UCSD-AML1 (cell line): ENCODE results near the gene CHMP4A.
"Not testable (repeated sequence)": the region's sequence is repeated elsewhere in the genome, so short reads cannot be mapped to it uniquely, and the experiment has no call there.

Experiments
- DNase-seq: peaks from one replicate; lab custom pipeline; 2025; ENCODE audit not compliant: unreplicated experiment; lab: John Stamatoyannopoulos, UW

CHMP4A gene

DNA sequence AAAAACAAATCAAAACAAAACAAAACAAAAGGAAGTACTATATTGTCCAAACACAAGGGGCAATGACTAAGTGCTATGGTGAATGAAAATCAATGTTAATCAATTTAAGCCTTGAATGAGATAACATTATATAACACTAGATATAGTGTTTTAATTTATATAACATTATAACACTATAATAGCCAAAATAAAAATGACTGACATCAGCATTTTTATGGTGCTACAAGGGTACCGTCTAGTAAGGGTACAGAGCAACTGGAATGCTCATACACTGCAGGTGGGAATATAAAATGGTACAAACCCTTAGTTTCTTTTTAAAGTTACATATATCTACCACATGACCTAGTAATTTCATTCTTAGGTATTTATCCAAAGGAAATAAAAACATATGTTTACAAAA lies 13.2 kb upstream of the CHMP4A start:
- no peak for DNase-seq

DNA sequence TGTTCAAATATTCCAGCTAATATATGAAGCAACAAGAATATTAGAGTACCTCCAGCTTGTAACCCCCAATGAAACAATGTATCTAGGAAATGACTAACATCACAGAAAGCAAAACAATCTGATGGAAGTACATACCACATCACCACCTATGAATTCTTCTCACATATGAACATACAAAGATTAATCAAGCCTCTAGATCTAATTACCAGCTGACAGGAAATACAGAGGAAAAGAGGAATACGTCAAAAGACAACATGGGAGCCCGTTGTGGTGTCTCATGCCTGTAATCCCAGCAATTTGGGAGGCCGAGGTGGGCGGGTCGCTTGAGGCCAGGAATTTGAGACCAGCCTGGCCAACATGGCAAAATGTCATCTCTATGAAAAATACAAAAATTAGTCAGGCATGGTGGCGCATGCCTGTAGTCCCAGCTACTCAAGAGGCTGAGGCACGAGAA lies 11.4 kb upstream of the CHMP4A start:
- no peak for DNase-seq

DNA sequence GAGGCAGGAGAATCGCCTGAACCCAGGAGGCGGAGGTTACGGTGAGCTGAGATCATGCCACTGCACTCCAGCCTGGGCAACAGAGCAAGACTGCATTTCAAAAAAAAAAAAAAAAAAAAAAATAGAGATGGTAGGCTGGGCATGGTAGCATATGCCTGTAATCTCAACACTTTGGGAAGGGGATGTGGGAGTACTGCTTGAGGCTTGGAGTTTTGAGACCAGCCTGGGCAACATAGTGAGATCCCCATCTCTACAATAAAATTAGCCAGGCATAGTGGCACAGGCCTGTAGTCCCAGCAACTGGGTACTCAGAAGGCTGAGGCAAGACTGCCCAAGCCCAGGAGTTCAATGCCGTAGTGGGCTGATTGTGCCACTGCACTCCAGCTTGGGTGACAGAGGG lies 9.7 kb upstream of the CHMP4A start:
- DNase-seq: not testable (repeated sequence)

DNA sequence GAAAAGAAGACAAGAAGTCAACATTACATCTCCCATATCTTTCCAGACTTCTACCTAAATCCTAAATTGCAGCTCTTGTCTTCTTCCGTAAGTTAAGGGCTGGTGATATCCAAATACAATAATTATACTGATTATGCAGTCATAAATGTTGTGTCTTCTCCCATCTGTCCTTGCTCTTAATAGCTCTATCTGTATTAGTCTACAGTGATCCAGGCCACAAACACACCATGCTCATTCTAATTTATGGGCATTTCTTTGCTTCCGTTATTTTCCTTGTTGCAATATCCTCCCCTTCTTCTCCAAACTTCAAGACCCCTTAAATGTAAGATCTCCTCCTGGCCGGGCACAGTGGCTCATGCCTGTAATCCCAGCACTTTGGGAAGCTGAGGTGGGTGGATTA lies 6.2 kb upstream of the CHMP4A start:
- no peak for DNase-seq

DNA sequence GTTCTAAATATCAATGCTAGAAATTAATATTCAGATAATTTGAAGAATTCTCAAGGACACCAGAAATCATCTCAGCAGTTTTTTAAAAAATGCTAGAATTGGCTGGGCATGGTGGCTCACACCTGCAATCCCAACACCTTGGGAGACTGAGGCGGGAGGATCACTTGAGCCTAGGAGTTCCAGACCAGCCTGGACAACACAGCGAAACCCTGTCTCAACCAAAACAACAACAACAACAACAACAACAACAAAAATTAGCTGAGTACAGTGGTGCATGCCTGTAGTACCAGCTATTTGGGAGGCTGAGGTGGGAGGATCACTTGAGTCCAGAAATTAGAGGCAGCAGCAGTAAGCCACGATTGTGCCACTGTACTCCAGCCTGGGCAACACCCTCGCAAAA lies 5.8 kb upstream of the CHMP4A start:
- DNase-seq: no peak

DNA sequence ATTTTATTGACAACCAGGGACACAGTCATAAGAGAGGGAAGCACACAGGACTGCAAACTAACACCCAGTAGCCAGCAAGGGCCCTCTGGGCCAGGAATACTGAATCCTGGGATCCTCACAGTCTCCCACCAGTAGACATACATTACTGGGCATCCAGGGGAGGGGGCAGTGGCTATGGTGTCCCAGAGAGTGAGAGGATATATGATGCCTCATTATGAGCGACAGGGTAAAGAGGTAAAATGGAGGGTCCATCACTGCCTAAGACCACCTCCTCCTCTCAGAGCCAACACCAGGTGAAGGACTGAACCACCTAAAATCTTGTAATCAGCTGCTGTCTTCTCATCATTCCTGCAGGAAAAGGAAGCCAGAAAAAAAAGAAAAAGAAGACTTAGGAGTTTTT lies 3.6 kb upstream of the CHMP4A start:
- not testable (repeated sequence) for DNase-seq

DNA sequence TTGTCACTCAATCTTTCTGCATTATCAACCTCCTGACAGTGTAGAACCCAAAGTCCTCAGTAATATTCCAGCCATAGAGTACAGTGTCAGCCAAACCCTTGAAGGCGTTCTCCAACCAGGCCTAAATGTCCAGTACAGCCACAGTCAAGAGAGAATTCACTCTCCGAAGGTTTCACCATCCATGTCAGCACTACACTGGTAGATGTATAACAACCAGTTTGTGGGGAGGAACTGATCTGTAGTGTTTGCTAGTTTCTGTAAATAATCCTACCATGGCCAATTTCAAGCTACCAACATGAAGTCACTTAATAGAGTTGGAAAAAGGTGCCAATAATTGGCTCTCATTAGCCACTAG lies 3.0 kb upstream of the CHMP4A start:
- no peak for DNase-seq

DNA sequence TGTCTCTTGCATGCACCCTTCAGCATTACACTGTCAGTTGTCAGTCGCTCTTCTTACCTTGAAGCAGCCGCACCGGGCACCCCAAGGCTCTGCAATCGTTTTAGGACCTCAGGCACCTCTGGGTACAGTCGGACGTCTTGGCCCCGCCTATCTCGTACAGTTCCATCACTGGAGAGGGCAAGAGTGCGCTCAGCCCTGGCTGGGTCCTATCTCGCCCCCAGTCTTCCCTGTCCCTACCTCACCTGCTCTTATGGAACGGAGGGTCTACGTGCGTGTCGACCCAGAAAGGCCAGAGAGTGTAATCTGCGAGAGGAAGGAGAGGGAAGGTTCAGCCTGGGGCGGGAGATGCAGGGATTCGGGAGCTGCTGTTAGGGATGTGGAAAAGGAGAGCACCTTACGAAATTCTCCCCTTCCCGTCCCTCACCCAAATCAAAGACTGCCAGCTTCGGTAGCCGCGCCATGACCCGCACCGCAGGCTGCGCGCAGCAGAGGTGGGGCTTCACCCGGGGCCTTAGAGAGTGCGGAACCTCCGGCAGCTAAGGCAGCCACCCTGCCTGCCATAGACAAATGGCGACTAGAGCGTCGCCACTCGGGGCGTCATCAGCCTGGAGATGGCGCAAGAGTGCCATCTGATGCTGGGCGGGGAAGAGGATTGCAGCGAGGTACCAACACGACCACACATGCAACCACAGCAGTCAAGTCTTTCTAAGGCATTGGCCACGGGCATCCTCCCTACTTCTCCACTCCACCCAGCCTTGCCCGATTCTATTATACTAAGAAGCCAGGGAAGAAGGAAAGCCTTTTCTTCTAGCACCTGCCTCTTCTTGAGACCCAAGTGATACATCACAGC lies 2.4 kb upstream of the CHMP4A start, which contains the start of gene MDP1:
Gene MDP1 (minus strand): TSS at position 572 of the 850 bp plus-strand sequence. CDS start 111 bp downstream, at position 461.
- peak; percentile 89 for DNase-seq

DNA sequence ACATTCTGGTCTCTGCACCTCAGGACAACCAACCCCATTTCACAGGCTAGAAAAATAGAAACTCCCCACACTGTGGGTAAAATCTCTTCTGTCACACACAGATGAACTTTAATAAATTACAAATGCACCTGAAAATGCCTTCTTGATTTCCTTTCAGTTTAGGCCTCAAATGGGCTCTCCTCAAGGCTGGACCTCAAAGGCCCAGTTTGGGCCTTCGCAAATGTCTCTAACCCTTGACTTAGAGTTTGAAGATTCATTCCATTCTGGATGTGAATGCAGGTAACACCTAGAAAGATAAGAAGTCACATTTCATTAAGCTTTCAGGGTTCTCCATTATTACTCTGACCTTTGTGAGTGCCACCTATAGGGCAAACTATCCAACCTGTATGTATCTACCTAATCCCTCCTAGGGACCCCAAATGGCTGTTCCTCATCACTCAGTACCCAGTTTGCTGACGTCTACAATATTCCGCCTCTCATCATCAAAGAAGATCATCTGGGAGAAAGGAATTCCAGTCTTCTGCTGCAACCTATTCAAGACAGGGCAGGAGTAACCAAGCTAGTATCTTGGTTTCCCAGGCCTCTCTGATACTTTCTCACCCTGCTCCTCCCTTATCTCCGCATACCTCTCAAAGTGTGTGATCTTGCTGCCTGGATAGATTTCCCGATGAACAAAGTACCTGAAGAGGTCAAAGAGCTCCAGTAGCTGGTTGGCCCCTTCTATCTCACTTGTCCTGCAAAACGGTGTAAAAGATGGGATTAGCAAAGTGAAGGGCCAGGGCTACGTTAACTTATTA lies 776 bp upstream of the CHMP4A start:
- DNase-seq: no peak

DNA sequence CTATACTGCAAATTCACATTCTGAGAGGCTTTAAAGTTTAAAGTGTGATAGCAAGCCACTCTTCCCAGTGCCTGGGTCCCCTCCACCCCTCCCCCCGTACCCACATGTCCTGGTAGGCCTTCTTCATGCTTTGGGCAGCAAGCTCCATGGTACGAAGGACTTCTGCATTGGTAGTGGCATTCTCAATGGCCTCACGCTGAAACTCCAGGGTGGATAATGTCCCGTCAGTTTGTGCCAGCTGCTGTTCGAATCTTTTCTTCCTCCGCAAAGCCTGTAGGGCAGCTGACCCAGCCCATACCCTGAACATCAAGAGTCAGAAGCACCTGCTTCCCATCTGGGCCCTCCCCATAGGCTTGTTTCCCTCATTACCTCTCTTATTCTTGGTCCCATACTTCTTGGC lies 2.0 kb downstream of the CHMP4A start:
- no peak for DNase-seq

DNA sequence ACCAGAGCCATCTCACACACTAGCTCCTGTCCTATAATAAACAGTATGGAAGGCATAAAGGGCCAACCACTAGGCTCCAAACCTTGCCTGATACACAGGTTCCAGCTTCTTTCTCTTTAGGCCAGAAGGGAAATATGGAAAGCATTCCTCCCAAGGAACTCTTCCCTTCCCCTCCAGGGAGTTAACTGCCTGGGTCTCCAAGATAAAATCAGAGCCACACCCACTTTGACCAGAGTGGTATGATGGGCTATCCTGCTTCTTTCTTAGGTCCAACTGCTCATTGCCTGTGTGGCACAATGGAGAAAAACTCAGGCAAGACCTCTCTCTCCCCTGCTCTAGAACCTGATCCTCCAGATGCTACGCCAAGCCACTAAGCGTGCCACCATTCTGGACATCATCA lies 5.7 kb downstream of the CHMP4A start:
- no peak for DNase-seq

DNA sequence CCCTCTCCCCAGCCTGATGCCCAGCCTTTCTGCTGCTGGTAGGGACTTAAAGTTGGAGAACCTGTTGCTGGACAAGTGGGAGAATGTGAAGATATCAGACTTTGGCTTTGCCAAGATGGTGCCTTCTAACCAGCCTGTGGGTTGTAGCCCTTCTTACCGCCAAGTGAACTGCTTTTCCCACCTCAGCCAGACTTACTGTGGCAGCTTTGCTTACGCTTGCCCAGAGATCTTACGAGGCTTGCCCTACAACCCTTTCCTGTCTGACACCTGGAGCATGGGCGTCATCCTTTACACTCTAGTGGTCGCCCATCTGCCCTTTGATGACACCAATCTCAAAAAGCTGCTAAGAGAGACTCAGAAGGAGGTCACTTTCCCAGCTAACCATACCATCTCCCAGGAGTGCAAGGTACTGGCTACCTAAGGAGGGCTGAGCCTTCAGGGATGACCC lies 6.2 kb downstream of the CHMP4A start:
- DNase-seq: no peak

DNA sequence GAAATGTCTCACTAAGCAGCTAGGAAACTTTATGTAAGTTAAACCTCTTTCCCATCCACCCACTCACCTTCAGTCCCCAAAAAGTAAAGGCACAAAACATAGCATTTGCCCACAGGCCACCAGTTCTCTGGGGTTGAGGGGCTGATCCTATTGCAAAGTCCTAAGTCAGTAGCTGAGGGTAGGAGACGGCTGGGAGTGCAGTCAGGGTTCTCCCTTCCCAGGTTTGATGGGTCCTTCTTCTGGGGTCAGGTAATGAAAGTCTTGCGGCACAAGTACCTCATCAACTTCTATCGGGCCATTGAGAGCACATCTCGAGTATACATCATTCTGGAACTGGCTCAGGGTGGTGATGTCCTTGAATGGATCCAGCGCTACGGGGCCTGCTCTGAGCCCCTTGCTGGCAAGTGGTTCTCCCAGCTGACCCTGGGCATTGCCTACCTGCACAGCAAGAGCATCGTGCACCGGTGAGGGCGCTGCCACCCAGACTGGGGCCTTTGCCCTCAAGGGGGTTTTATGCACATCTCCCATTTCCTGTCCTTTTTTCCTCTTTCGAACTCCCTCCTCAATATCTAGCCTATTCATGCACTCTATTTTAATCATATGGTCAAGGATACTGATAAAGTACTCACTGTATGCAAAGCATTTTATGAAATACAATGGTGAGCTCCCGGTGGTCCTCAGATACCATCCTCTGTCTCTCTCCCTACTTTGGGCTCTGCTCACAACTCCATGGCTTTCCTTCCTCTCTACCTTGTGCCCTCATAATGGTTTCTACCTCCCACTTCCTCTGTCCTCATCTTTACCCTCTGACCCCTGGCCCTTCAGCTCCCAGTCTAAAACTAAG lies 6.8 kb downstream of the CHMP4A start:
- no peak for DNase-seq

DNA sequence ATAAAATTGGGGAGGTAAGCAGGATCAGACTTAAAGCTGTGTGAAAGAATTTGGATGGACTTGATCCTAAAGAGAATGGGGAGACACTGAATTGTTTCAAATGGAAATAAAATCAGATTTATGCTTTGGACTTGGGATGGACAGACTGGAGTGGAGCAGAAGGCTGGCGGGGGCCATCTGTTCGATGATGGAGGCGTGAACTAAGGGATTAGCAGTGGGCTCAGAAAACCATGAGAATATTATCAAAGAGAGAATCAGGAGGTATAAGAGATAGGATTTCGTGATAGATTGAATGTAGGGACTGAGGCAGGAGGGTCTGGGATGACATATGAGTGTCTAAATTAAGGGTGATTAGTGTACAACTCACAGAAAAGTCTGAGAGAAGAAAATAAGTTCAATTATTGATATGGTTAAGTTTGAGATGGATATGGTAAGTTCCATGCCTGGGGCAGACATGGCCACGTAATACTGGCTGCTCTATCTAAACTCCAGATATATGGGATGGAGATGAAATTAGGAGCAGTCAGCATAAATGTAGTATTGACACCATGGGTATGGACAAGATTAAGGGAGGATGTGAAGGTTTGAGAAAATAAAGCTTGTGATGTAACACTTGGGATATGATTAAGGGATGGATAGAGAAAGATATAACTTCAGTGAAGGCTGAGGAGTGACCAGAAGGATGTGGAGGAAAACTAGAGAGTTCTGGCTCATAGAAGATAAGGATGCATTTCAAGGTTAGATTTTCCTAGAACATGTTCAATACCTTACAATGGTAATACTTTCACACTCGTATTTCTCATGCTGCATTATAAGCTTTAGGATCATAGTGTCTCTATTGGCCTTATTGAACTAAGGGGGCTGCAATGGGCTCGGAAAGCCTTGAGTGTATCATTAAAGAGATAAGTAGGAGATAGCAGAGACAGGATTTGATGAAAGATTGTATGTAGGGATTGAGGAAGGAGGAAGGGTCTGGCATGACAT lies 8.8 kb downstream of the CHMP4A start:
- no peak for DNase-seq

DNA sequence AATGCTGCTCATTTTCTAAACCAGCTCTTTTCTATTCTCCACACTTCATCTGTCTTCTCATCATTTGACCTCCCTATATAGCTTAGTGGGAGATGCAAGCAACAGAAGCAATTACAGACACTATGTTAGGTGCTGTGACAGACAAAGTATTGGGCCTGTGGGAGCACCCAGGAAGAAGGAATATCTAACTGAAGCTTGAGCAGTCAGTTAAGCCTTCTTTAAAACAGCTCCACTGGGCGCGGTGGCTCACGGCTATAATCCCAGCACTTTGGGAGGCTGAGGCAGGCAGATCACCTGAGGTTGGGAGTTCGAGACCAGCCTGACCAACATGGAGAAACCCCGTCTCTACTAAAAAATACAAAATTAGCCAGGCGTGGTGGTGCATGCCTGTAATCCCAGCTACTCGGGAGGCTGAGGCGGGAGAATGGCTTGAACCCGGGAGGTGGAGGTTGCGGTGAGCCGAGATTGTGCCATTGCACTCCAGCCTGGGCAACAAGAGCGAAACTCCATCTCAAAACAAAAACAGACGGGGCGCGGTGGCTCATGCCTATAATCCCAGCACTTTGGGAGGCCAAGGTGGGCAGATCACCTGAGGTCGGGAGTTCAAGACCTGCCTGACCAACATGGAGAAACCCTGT lies 9.9 kb downstream of the CHMP4A start:
- not testable (repeated sequence) for DNase-seq

DNA sequence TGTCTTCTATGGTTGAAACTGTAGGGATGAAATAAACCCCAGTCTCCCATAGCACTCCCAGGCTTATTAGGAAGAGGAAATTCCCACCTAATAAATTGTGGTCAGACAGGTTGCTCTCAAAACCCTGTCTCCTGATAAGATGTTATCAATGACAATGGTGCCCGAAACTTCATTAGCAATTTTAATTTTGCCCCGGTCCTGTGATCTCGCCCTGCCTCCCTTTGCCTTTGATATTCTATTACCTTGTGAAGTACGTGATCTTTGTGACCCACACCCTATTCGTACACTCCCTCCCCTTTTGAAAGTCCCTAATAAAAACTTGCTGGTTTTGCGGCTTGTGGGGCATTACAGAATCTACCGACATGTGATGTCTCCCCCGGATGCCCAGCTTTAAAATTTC lies 10.8 kb downstream of the CHMP4A start:
- not testable (repeated sequence) for DNase-seq

DNA sequence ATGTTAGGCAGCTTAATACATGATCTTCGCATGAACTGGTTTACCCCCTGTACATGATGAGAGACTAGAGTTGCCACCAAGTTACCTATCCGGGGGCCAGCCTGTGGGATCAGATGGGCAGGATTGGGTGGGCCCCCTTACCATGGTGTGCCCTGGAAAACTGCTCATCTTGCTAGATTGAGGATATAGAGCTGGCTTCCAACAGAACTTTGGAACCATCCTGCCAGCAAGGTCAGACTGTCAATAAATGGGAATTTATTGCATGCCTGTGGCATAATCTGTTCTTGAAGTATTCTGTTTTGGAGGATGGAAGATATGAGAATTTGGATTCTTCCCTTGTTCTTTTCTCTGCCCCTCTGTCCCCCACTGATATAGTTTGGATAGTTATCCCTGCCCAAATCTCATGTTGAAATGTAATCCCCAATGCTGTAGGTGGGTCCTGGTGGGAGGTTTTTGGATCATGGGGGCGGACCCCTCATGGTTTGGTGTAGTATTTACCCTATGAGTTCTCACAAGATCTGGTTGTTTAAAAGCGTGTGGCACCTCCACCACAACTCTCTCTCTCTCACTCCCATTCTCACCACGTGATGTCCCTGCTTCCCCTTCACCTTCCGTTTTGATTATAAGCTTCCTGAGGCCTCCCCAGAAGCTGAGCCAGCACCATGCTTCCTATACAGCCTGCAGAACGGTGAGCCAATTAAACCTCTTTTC lies 14.3 kb downstream of the CHMP4A start:
- no peak for DNase-seq

DNA sequence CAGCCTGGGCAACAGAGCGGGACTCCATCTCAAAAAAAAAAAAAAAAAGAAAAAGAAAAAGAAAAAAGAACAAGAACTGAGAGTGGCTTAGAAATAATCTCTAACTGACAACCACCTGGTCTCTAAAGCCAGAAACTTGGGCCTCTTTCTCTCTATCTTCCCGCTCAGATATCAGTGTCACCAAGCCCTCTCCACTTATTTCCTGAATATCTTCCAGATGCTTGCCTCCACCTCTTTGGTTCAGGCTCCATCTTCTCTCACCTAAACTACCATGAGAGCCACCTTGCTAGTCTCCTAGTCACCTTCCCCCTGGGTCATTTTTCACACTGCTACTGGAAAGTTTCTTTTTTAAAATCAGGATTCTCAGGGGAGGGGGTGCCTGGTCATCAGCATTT lies 16.2 kb downstream of the CHMP4A start:
- no peak for DNase-seq
